ENCODE results near the gene NPAS1.
"Not testable (repeated sequence)": the region's sequence is repeated elsewhere in the genome, so short reads cannot be mapped to it uniquely, and the experiment has no call there.

Gene NPAS1

GRCh38 chr19:46992699-46993535 is 26.7 kb upstream of the NPAS1 start:
- no peak for DNase-seq

DNA sequence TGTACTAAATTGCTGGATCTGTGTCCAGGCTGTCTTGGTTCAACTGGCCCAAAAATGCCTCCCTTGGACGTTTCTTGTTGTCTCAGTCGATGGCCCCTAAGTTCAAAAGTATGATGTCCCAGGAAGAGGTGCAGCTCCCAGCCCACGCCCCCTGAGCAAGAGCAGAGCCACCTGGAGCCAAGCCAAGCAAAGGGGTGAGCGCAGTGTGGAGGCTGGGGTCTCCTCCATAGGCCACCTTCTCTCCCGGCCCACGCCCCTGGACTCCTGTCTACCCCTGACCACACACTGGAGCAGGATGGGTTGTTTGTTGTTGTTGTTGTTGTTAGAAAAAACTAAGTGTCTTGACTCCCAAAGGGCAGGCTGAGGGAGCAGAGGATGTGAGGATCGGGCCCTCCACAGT is 26.0 kb upstream of the NPAS1 start:
- DNase-seq, result no peak

DNA sequence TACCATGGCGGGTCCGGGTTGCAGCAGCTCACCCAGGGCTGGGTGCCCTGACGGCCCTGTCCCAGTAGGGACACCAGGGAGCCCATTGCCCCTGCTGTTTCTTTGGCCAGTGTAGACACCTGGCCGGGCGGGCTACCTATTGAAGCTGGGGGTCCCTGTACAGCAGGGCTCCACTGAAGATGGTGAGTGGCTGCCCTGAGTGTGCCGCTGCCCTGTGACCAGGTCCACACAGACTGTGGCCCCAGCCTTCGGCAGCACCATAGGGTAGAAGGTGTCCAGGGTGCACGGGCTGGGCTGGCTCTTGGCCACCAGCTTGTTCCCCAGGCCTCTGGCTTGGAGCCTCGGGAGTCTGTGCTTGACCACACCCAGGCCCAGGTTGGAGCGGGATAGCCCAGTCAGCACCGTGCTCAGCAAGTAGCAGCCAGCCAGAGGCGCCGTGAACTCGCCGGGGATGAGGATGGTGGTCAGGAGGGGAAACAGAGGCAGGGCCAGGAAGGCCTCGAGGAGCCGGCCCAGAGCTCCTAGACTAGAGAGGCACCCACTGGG is 25.4 kb upstream of the NPAS1 start:
- DNase-seq, result no peak

DNA sequence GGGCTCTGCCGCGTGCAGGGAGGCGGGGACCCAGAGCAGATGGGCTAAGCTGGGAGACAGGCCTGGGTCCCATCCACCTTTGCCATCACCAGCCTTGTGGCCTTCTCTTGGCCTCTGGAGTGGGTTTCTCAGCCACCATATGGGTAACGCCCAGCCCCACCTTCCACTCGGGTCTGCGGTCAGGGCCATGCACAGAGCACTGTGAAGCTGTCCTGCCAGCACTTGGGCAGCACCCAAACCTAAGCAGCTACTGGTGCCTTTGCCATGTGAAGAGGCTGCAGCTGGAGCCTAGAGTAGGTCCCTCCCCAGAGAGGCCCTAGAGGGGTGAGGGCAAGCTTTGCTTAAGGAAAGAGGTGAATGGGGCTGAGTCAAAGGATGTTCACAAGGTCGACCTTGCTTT is 24.1 kb upstream of the NPAS1 start:
- DNase-seq, result no peak

GRCh38 chr19:46998445-46999125 is 21.1 kb upstream of the NPAS1 start:
- no peak for DNase-seq

DNA sequence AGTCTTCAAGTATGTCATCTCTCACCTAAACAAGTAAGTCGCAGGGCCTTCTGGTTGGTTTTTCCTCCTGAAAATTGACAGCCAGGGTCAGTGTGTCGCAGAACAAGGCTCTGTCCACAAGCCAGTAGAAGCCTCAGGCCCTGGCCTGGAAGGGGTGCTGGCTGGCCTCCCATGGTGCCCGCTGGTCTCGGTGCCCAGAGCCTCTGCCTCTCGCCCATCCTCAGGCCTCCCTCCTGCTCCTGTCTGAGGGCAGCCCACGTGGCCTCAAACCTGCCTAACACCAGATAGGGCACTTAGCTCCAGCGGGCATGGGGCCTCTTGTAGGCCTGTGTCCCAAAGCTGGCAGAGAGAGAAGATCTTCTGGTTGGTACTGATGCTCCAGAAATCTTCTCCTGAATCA is 20.3 kb upstream of the NPAS1 start:
- no peak for DNase-seq

DNA sequence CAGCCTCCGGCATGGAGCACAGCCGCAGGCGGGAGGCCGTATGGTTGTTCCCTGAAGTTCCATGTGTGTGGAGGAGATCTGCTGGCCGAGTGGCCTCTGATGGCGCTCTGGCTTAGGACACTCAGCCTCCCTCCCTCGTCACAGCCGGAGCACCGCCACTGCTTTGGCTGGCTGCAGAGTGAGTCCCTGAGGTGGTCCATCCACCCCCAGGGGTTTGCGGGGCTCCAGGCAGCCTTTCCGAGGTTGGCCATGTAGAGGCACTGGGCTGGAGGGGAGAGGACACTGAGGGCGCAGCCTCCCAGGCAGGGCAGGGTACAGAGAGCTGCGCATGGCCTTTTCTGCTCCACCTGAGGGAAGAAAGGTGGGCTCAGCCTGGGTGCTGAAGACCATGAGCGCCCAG is 19.8 kb upstream of the NPAS1 start:
- DNase-seq, result no peak

GRCh38 chr19:47000373-47000772 is 19.3 kb upstream of the NPAS1 start:
- no peak for DNase-seq

DNA sequence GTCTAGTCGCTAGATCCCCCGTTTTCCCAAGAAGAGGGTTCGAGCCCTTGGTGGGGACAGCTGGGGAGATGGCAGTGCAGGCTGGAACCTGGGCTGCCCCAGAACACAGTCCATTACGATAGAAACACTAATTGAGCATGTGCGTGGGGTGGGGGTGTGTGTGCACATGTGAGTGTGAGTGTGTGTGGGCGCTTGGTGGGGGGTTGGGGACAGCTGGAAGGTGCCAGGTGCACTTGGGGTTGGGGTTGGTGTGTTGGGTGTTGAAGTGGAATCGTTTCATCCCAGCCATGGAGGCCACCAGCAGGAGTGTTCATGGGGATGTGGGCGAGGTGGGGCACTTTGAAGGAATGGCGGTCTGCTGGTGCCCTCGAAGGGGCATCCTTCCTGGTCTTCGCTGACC is 18.1 kb upstream of the NPAS1 start:
- DNase-seq, result no peak

- no peak for DNase-seq
Observed at GRCh38 chr19:47002106-47002766, 17.4 kb upstream of the NPAS1 start.

DNA sequence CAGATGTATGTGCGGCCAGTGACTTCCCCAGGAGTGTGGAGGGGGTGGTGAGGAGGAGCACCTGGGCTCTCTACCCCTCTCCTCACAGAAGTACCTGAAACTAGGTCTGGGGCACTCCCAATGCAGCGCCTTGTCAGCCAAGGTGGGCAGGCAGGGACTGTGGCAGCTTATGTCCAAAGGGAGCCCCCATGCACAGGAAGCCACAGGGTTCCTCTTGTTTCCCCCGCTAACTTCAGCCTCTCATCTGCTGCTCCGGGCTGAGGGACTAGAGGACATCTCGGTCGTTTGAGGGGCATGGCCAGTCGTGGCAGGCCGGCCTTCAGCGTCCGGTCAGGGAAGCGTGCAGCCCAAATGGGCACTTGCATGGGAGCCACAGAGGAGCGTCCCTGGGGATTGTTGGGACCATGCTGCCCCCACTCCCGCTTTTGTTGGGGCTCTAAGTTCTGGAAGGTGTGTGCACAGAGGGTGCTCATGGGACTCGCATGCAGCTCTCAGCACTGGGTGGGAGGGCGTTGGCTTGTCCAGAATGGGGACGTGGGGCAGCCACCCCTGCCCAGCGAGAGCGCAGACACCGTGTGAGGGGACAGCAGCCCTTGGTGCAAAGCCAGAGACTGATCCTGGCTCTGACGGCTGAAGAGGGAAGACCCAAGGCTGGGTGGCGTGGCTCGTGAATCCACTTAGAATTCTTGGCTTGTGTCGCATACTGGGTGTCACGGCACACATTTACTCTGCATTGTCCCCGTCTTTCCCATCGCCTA is 16.6 kb upstream of the NPAS1 start:
- no peak for DNase-seq

DNA sequence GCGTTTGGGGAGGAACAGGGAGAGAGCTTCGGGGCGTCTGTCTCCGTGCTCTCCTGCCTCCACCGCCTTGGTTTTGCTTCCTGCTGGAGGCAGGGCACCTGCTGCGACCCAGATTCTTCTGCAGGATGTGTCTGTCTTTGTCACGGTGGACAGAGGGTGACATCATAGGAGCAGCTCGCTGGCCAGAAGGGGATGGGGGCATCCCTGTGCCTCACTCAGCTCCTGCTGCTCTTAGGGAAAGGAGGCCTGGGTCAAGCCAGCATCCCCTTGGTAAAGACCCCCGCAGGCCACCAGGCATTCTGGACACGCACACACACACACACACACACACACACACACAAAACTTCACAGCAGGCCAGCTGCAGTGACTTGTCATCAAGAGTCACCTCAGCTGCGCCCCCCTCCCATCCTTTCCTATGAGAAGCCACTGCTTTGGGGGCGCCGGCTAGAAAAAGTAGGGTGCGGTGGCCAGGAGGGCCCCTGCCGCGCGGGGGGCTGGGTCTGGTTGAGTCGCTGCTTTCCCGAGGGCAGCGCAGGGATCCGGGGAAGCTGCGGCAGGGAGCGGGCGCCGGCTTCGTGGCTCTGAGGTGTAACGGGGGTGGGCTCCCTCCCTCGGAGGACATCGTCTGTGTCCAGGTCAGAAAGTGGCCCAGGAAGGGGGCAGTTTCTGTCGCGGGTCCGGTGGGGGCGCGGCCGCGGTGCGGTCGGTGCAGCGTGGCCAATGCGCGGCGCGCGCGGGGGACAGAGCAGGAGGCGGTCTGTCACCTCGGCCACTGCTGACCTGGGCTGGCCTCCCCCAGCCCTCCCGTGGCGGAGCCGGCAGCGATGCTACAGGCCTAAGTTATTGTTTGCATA is 15.8 kb upstream of the NPAS1 start:
- DNase-seq, result no peak

DNA sequence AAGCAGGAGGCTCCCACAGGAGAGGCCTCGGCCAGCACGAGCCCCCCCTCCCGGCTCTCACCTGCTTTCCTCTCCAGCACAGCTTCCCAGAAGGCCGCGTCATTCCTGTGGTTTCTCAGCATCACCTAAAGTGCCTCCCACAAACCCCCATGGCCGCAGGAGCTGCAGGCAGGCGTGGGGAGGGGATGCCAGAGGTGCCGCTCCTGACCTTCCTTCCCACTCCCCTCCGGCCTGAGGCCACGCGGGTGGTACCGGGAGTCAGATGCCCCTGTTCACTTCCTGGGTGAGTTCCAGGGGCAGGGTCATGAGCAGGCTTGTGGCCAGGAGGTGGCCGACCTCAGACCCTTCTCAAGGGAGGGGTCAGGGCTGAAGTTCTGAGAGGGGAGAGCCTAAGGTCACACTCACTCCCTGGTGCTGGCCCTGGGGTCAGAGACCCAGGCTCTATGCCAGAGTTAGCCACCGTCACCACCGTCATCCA is 14.4 kb upstream of the NPAS1 start:
- no peak for DNase-seq

DNA sequence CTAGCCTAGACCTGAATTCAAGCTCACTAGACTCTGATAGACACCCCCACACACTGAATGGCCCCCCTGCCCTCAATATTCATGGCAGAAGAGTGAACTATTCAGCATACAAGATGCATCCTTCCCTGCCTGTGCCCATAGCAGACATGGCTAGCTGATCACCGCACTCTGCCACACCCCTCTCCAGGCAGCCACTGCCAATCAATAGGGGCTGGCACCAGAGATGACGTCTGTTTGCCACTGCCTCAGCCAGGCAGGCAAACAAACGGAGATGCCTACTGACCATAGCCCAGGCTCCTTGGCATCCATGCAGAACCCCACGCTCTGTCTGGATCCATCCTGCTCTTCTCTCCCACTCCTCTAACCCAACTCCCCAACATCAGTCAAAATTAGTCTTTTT is 13.8 kb upstream of the NPAS1 start:
- no peak for DNase-seq

DNA sequence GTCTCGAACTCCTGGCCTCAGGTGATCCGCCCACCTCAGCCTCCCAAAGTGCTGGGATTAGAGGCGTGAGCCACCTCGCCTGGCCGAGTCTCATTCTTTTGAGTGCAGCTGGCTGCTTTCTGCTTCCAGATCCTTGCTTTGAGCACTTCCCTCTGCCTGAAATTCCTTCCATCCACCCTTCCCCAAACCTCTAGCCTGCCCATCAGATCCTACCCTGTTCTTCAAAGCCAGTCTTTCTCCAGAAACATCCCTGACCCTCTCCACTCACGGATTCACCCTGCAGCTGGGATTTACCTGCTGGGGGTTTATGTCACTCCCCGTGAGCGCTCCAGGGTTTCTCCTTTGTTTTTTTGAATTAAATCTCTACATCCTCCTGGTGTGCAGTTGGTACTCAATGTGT is 13.1 kb upstream of the NPAS1 start:
- DNase-seq, result no peak

DNA sequence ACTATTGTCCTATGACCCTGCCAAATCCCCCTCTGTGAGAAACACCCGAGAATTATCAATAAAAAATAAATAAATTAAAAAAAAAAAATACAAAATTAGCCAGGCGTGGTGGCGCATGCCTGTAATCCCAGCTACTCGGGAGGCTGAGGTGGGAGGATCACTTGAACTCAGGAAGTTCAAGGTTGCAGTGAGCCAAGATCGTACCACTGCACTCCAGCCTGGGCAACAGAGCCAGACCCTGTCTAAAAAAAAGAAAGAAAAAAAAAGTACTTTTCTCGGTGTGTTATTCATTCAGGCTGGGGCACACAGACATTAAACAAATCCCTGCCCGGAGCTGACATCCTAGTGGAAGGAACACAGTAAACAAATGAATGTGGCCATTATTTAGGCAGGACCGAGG is 9.1 kb upstream of the NPAS1 start:
- DNase-seq, result not testable (repeated sequence)

- DNase-seq, result no peak
Observed at GRCh38 chr19:47012617-47013016, 7.0 kb upstream of the NPAS1 start.

- DNase-seq, result peak; percentile 51
Observed at GRCh38 chr19:47013041-47013517, 6.6 kb upstream of the NPAS1 start.

DNA sequence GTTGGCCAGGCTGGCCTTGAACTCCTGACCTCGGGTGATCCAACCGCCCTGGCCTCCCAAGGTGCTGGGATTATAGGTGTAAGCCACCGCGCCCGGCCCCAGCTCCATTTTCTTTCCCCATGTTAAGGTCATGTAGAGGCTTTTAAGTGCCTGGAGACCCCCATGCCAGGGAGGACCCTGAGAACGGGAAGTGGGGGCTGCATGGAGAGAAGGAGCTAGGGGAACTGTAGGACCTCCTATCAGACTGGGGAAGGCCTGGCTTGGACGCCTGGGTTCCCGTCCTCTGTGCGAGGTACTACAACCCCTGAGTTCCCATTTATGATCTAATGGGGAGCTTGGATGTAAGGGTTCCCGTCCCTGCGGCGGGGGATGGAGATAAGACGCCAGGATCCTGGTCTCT is 714 bp upstream of the NPAS1 start:
- DNase-seq, result no peak

DNA sequence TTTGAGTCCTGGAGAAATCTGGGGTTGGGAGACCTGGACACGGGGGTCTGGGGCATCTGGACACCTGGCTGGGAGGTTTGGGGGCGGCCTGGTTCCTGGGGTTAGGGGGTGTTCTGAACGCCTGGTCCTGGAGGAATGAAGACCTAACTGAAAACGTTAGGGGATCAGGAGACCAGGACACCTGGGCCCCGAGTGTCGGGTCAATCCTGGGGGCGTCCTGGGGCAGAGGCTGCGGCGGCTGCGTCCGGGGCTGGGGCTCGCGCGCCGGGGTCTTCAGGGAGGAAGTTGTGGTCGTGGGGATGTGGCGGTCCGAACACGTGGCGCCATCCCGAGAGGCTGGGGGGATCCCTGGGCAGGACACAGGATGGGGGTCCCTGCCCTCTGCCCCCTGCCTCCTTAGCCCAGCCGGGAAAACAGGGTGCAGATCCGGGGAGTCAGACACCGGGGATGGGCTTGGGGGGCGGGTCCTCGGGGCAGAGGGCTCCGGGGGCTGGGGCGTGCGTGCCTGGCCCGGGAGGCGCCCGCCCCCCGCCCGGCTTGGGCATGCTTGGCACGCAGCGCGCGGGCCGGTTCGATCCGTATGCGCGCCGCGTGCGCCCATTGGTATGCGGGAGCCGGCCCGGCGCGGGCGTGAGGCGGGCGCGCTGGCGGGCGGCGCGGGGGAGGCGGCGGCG is 632 bp downstream of the NPAS1 start:
- DNase-seq, result no peak

DNA sequence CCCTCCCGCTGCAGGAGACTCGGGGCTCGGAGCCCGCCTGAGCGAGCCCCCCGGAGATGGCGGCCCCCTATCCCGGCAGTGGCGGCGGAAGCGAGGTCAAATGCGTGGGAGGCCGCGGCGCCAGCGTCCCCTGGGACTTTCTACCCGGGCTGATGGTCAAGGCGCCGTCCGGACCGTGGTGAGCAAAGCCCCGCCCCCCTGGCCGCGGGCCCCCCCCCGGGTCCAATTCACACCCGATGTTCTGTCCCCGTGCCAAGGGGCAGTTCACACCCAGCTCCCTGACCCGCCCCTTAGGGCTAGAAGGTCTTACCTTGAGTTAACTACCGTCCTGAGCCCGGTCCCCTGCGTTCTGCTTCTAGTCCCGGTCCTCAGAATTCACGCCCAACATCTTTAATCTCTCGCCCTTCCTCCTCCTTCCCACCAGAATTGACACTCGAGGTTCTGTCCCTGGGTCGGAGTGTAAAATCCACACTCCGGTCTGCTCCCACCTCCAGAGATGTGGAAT is 1.4 kb downstream of the NPAS1 start:
- DNase-seq, result no peak
